Measurements from ENCODE around the gene CEP350.

Gene CEP350

DNA sequence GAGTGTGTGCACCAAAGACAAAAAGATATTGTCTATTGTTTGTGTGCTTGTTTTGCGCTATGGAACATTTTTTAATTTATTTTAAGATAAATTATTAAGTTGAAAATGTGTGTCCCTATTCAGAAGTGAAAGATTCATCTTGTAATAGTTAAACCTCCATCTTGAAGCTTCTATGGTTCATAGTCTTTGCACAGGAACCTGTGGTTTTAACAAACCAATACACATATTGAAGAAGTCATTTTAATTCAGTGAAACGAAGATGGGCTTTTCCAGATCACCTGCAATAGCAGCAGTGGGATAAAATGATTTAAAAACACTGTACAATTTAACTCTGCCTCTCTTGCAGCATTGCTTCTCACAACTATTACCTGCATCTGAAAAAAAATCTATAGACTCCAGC, 157.5 kb downstream of the CEP350 start:
- ChIA-PET POLR2A (no interaction called here), CTCF (interaction anchor here (1.1 to 1.5 kb wide), 2 partner anchors 10 to 76 kb away, joined by 3 to 6 read pairs; no protein-coding TSS in a partner anchor)
- H3K4me3 ChIP-seq (ENCODE audit: low read depth, low read length): no peak overlapping the region
- TF ChIP-seq, protein P1, sequence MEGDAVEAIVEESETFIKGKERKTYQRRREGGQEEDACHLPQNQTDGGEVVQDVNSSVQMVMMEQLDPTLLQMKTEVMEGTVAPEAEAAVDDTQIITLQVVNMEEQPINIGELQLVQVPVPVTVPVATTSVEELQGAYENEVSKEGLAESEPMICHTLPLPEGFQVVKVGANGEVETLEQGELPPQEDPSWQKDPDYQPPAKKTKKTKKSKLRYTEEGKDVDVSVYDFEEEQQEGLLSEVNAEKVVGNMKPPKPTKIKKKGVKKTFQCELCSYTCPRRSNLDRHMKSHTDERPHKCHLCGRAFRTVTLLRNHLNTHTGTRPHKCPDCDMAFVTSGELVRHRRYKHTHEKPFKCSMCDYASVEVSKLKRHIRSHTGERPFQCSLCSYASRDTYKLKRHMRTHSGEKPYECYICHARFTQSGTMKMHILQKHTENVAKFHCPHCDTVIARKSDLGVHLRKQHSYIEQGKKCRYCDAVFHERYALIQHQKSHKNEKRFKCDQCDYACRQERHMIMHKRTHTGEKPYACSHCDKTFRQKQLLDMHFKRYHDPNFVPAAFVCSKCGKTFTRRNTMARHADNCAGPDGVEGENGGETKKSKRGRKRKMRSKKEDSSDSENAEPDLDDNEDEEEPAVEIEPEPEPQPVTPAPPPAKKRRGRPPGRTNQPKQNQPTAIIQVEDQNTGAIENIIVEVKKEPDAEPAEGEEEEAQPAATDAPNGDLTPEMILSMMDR (IDR thresholded peaks at IDR 0.05; ENCODE audit: insufficient read depth, low read length, missing control alignments): no peak
- no peak for DNase-seq (ENCODE audit: low read depth, low spot score)

DNA sequence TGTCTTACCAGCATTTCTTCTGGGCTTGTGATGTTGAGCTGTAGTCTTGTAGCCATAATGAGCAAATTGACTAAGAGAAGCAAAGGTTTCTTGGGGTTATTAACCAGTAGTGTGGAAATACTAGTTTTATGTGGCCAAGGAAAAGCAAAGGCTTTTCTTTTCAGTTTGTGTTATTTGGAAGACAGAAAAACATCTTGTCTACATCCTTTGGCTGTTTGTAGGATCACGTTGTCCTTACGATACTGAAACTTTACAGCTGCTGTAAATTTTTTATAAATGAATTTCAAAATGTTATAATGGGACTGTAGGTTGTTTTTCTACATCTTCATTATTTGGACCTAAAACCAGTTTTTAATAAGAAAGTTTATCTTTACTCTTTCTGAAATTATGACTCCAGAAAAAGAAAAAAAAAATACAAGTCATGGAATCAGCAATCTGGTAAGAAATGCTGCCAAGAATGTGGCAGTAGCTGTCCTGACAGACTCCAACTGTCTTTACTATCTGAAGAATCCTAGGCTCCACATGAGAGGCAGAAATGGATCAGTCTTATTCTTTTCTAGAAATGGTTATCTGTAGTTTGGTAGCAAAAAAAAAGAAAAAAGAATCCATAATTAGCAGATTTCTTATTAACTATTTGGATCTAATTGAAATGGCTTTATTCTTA, 158.5 kb downstream of the CEP350 start:
- no peak overlapping the region for H3K4me3 ChIP-seq (ENCODE audit: low read depth, low read length)
- POLR2A ChIA-PET: no interaction called here
- TF ChIP-seq, protein P1 (IDR thresholded peaks at IDR 0.05; ENCODE audit: insufficient read depth, low read length, missing control alignments): no peak
- no peak for DNase-seq (ENCODE audit: low read depth, low spot score)
- CTCF ChIA-PET: interaction anchor here (0.9 to 1.5 kb wide), 3 partner anchors 11 to 244 kb away, joined by 3 to 6 read pairs (median 3); no protein-coding TSS in a partner anchor

DNA sequence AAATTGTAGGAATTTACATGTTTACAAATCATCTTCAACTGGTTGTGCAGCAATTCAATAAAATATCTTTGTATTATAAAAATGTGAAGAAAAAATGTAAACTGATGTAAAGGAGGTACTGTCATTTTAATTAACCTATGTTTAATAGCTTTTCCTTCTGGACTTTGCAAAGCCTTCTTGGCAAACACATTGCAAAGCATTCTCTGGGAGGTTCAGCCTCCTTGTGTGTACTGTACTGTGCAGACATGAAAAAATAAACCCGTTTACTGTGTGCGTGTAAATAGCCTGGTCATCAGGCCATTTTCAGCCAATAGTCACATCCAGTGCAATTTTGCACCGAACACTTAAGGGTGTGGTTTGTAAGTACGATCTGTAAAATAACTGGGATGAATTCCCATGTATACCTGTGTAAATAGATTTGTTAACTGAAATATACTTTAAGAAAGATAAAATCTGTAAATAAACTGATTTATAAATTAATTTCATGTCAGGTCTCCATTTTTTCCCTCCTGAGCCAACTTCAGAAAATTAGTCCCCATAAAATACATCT, 159.9 kb downstream of the CEP350 start:
- ChIA-PET POLR2A (no interaction called here), CTCF (interaction anchor here (1.7 kb wide), 1 partner anchor 9 kb away, joined by 4 read pairs; no protein-coding TSS in a partner anchor)
- no peak overlapping the region for H3K4me3 ChIP-seq (ENCODE audit: low read depth, low read length)
- TF ChIP-seq, protein P1 (IDR thresholded peaks at IDR 0.05; ENCODE audit: insufficient read depth, low read length, missing control alignments): no peak
- no peak for DNase-seq (ENCODE audit: low read depth, low spot score)

DNA sequence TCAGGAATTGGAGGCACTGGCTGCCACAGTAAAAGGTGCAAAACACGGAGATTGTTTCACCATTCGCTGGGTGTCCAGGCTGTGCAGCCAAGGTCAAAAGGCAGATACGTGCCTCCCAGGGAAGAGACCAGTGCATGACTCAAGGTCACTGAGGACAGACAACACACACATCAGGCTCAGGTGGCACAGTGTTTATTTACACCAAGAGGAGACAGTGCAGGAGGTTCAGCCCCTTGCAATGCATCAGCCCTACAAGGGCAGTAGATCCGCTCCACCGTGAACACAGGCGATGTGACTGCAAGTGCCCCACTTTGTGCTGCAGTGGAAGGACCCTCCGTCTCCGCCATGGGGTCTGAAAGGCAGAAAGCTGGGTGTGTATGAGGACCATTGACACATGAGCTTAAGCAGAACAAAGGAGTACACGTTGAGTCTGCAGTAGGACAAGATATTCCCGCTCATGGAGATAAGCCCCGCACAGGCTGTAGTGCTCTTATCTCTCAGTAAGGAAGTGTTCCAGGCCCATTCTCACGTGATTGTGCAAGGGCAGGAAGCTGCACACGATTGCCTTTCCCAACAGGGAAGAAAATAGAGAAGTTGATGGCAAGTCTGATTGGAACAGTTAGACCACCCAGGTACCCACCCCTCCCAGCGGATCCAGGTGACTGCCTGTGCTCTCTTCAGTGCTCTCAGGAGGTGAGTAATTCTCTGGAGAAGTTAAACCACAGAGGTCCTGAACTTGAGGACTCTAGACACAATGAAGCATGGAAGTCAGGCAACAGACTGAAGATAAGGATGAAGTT, 162.6 kb downstream of the CEP350 start:
- ChIA-PET CTCF (interaction anchor here (1.2 kb wide), 1 partner anchor 15 kb away, joined by 5 read pairs; no protein-coding TSS in a partner anchor), POLR2A (interaction anchor here (0.6 kb wide), 1 partner anchor 9 kb away, joined by 3 read pairs; no protein-coding TSS in a partner anchor)
- TF ChIP-seq, protein P1 (IDR thresholded peaks at IDR 0.05; ENCODE audit: insufficient read depth, low read length, missing control alignments): no peak
- no peak overlapping the region for H3K4me3 ChIP-seq (ENCODE audit: low read depth, low read length)
- DNase-seq (ENCODE audit: low read depth, low spot score): no peak

DNA sequence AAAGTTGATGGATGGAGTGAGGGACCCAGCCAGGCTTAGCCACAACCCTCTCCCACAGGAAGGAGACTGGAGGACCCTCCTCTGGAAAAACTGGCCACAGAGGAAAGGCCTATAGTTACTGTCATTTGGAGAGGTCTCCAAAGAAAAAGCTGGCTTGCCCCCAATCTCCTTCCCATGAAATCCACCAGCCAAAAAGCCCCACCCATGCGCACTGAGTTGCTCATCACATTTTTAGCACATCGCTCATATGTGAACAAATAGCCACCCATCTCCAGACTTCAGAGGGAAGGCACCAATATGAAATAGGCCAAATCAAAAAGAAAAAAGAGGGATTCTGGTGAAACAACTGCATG, 163.1 kb downstream of the CEP350 start:
- POLR2A ChIA-PET: interaction anchor here (1.0 kb wide), 1 partner anchor 14 kb away, joined by 3 read pairs; no protein-coding TSS in a partner anchor
- peak; percentile 21 for DNase-seq (ENCODE audit: low read depth, low spot score)

More for the DNA sequence above, 163.1 kb downstream of the CEP350 start:
- CTCF ChIA-PET: interaction anchor here (1.2 kb wide), 1 partner anchor 15 kb away, joined by 5 read pairs; no protein-coding TSS in a partner anchor
- TF ChIP-seq, protein P1 (IDR thresholded peaks at IDR 0.05; ENCODE audit: insufficient read depth, low read length, missing control alignments): no peak
- no peak overlapping the region for H3K4me3 ChIP-seq (ENCODE audit: low read depth, low read length)
